MM.1S (cell line): ENCODE measurements around the gene FAM53A.

ENCODE experiments used
- DNase-seq: peaks from one replicate; pipeline ENCODE4 v3.0.0-alpha.2; 2015
- H2AFZ ChIP-seq: fragments of 300-600 bp; sonication (generic); 2 replicates; pipeline ENCODE4 v1.6.0; 2016; ENCODE audit warnings: antibody characterized with exemption, low read length
- H3F3A ChIP-seq: fragments of 300-600 bp; sonication (generic); 2 replicates; pipeline ENCODE4 v1.6.1; 2016; ENCODE audit warnings: mild to moderate bottlenecking, antibody characterized with exemption, low read length, moderate library complexity, mixed read lengths; ENCODE audit not compliant: insufficient read depth
- H3K27ac ChIP-seq: fragments of 300-600 bp; sonication (generic); 2 replicates; pipeline ENCODE4 v1.5.1; 2016; ENCODE audit warnings: mild to moderate bottlenecking, low read length
- H3K27me3 ChIP-seq: fragments of 300-600 bp; sonication (generic); replicated peaks from 2 replicates; pipeline ENCODE4 v1.6.0; 2016; ENCODE audit warnings: low read length; ENCODE audit not compliant: insufficient read depth
- H3K36me3 ChIP-seq: fragments of 300-600 bp; sonication (generic); replicated peaks from 2 replicates; pipeline ENCODE4 v1.6.1; 2016; ENCODE audit warnings: mild to moderate bottlenecking, low read length, mixed read lengths; ENCODE audit not compliant: insufficient read depth
- H3K4me1 ChIP-seq: fragments of 300-600 bp; sonication (generic); 2 replicates; pipeline ENCODE4 v1.6.1; 2016; ENCODE audit warnings: low read length, mixed read lengths
- H3K4me2 ChIP-seq: fragments of 300-600 bp; sonication (generic); 2 replicates; pipeline ENCODE4 v1.6.0; 2016; ENCODE audit warnings: low read depth, low read length
- H3K4me3 ChIP-seq: fragments of 300-600 bp; sonication (generic); 2 replicates; pipeline ENCODE4 v1.5.1; 2016; ENCODE audit warnings: low read length, mixed read lengths
- H3K79me2 ChIP-seq: fragments of 300-600 bp; sonication (generic); 2 replicates; pipeline ENCODE4 v1.6.1; 2016; ENCODE audit warnings: mixed run types, low read length, mixed read lengths
- H3K9ac ChIP-seq: fragments of 300-600 bp; sonication (generic); 2 replicates; pipeline ENCODE4 v1.6.1; 2016; ENCODE audit warnings: low read length, mixed read lengths
- H3K9me2 ChIP-seq: fragments of 300-600 bp; sonication (generic); replicated peaks from 2 replicates; pipeline ENCODE4 v1.6.1; 2016; ENCODE audit warnings: mild to moderate bottlenecking, low read length, mixed read lengths; ENCODE audit not compliant: insufficient read depth
- H3K9me3 ChIP-seq: fragments of 300-600 bp; sonication (generic); replicated peaks from 2 replicates; pipeline ENCODE4 v1.6.1; 2016; ENCODE audit warnings: mild to moderate bottlenecking, low read length, mixed read lengths; ENCODE audit not compliant: insufficient read depth
- H4K20me1 ChIP-seq: fragments of 300-600 bp; sonication (generic); 2 replicates; pipeline ENCODE4 v1.6.1; 2016; ENCODE audit warnings: mild to moderate bottlenecking, low read length, moderate library complexity, mixed read lengths; ENCODE audit not compliant: insufficient read depth
- EZH2 ChIP-seq: fragments of 300-600 bp; sonication (generic); optimal IDR thresholded peaks from 2 replicates; pipeline ENCODE3; 2017; ENCODE audit warnings: low read depth, mild to moderate bottlenecking, antibody characterized with exemption, low read length, mixed read lengths
- EZH2phosphoT487 ChIP-seq: fragments of 300-600 bp; sonication (generic); IDR thresholded peaks from 2 replicates; pipeline ENCODE4 v1.6.1; 2018; ENCODE audit warnings: antibody characterized with exemption, low read length
- TF ChIP-seq, protein P1 (sequence below): fragments of 300-600 bp; sonication (generic); IDR thresholded peaks from 2 replicates; pipeline ENCODE4 v1.5.1; 2016; ENCODE audit warnings: antibody characterized with exemption, low read length, mixed read lengths

Gene FAM53A

DNA sequence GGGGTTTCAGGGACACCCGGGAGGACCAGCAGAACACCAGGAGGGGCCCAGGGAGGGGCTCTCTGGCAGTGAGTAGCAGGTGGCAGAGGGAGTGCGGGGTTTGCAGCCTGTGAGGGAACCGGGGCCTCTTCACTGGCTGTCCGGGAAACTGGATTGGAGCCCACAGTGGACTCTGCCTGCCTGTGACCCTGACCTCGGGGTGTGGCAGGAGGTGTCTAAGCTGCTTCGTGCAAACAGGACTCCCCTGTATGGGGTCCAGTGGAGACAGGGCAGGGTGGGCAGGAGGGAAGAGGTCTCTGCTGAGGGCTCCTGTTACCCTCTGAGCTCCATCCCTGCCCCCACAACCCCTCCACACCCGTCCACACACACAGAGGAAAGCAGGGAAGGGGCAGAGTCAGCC lies 50.1 kb downstream of the FAM53A start:
- H3K4me1 ChIP-seq: no peaks in the 10 kb centered on the region
- H2AFZ ChIP-seq: no peak overlapping the region
- no peaks in the 10 kb centered on the region for H3K9me3 ChIP-seq
- H3K79me2 ChIP-seq: no peaks in the 10 kb centered on the region
- H3K27me3 ChIP-seq: peaks cover 28% of the 10 kb centered on the region
- no peak overlapping the region for H3K4me2 ChIP-seq
- H3K27ac ChIP-seq: no peak overlapping the region
- no peaks in the 10 kb centered on the region for H3K9me2 ChIP-seq
- no peak overlapping the region for H3K9ac ChIP-seq
- H3K36me3 ChIP-seq: no peaks in the 10 kb centered on the region
- DNase-seq: no peak
- TF ChIP-seq EZH2phosphoT487 (no peak), EZH2 (no peak)
- TF ChIP-seq, protein P1, sequence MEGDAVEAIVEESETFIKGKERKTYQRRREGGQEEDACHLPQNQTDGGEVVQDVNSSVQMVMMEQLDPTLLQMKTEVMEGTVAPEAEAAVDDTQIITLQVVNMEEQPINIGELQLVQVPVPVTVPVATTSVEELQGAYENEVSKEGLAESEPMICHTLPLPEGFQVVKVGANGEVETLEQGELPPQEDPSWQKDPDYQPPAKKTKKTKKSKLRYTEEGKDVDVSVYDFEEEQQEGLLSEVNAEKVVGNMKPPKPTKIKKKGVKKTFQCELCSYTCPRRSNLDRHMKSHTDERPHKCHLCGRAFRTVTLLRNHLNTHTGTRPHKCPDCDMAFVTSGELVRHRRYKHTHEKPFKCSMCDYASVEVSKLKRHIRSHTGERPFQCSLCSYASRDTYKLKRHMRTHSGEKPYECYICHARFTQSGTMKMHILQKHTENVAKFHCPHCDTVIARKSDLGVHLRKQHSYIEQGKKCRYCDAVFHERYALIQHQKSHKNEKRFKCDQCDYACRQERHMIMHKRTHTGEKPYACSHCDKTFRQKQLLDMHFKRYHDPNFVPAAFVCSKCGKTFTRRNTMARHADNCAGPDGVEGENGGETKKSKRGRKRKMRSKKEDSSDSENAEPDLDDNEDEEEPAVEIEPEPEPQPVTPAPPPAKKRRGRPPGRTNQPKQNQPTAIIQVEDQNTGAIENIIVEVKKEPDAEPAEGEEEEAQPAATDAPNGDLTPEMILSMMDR: no peak
- no peaks in the 10 kb centered on the region for H4K20me1 ChIP-seq
- no peak overlapping the region for H3K4me3 ChIP-seq
- H3F3A ChIP-seq: no peaks in the 10 kb centered on the region

DNA sequence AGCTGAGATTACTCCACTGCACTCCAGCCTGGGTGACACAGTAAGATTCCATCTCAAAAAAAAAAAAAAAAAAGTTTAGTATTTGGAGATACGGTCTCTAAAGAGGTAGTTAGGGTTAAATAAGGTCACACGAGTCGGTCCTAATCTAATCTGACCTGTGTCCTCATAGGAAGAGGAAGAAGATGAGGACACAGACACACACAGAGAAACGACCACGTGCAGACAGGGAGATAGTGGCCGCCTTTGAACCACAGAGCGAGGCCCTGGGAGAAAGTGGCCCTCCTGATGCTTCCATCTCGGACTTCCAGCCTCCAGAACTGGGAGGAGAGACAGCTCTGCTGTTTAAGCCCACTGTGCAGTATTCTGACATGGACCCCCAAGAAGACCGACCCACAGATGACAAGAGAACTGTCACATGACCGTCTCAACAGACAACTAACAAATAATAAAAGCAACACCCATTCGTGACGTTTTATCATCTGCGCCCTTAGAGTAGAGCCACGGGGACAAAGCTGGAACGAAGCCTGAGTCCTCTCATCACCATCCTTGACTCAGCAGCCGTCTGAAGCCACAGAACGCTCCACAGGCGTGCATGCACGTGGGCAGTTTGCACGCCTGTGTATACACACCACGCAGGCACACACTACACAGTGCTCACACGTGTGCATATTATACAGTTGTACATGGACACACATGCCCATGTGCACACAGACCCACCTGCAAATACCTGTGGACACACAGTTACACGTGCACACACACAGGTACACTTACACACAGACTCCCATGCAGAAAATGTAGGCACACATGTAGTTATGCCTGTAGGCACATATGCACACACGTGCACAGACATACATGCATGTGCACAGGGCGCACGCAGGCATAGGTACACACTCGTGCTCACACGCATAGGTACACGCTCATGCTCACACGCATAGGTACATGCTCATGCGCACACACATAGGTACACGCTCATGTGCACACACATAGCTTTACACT lies 51.7 kb downstream of the FAM53A start:
- Histone ChIP-seq H3K4me1 (no peaks in the 10 kb centered on the region), H3K4me3 (no peak overlapping the region), H3K27ac (no peak overlapping the region), H3K79me2 (no peaks in the 10 kb centered on the region), H3F3A (no peaks in the 10 kb centered on the region), H3K9ac (no peak overlapping the region), H3K9me2 (no peaks in the 10 kb centered on the region), H3K4me2 (no peak overlapping the region), H4K20me1 (no peaks in the 10 kb centered on the region), H3K9me3 (no peaks in the 10 kb centered on the region), H2AFZ (no peak overlapping the region), H3K27me3 (peaks cover 28% of the 10 kb centered on the region), H3K36me3 (no peaks in the 10 kb centered on the region)
- DNase-seq: no peak
- TF ChIP-seq EZH2phosphoT487 (no peak), EZH2 (no peak)
- TF ChIP-seq, protein P1: no peak

DNA sequence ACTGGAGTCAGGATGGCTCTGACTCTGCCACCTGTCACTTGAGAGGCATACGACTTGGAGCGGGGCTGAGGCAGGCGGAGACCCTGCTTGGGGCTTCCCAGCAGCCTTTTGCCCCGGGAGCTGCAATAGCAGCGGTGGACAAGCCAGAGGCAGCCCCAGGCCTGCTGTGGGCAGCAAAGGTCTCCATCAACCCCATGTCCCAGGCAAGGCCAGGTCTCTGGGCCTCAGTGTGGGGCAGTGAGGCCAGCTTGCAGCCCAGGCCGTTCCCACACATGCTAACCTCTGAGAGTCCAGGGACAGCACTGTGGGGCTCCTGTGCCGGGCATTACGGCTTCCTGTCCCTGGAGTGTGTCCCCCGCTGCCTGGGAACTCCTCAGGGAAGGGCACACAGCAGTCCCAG lies 53.0 kb downstream of the FAM53A start:
- no peak overlapping the region for H3K4me3 ChIP-seq
- no peaks in the 10 kb centered on the region for H3K36me3 ChIP-seq
- no peaks in the 10 kb centered on the region for H4K20me1 ChIP-seq
- TF ChIP-seq EZH2phosphoT487: no peak
- TF ChIP-seq, protein P1: no peak
- no peak for TF ChIP-seq EZH2
- no peak overlapping the region for H3K9ac ChIP-seq
- H3K79me2 ChIP-seq: no peaks in the 10 kb centered on the region
- H3K9me3 ChIP-seq: no peaks in the 10 kb centered on the region
- H3K27me3 ChIP-seq: peaks cover 28% of the 10 kb centered on the region
- no peaks in the 10 kb centered on the region for H3F3A ChIP-seq
- no peak overlapping the region for H2AFZ ChIP-seq
- no peak for DNase-seq
- no peaks in the 10 kb centered on the region for H3K9me2 ChIP-seq
- no peaks in the 10 kb centered on the region for H3K4me1 ChIP-seq
- H3K4me2 ChIP-seq: no peak overlapping the region
- no peak overlapping the region for H3K27ac ChIP-seq
